ENCODE data around the gene ERI3.
A peak's percentile ranks its signal among the peaks of the same experiment; 100 is the strongest.

Gene ERI3

DNA sequence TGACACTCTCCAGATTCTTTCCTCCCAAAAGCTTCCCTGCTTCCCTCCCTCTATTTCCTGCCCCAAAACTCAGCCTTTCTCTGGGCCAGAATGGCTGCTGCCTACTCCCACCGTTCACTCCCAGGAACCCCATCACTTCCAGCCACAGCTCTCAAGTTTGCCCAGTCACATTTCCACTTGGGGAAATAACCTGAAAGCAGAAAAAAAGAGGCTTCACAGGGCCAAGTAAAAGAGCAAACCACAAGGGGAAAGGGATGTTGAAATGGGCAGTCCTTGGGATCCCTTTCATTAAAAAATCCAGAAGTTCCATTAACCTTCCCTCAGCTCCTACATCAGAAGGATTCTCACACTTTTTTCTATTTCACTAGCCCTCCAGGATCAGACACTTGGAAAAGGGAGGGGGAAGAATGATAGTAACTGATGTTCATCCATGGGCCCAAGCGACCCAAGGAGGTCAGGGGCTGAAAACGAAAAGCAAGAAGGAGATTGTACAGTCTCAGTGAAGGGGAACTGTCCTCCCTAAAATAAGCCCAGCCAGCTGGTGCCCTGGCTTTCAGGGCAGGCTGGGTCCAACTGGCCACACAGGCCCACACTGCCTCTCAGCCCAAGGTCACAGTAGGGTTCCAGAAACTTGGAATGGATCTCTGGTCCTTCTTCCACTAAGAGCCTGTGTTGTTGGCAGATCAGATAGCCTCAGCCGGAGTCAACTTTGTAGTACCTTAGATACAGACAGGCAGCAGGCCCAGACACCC lies 92.1 kb downstream of the ERI3 start:
- H3K27ac Mint-ChIP-seq, result peak overlapping the region; percentile 20
- H3K4me1 Mint-ChIP-seq, result peaks cover 27% of the 10 kb centered on the region
- H3K9me3 Mint-ChIP-seq, result no peaks in the 10 kb centered on the region
- CTCF ChIA-PET, result no interaction called here
- no peak overlapping the region for H3K4me3 Mint-ChIP-seq
- DNase-seq, result no peak
- H3K36me3 Mint-ChIP-seq, result no peaks in the 10 kb centered on the region
- no peaks in the 10 kb centered on the region for H3K27me3 Mint-ChIP-seq

DNA sequence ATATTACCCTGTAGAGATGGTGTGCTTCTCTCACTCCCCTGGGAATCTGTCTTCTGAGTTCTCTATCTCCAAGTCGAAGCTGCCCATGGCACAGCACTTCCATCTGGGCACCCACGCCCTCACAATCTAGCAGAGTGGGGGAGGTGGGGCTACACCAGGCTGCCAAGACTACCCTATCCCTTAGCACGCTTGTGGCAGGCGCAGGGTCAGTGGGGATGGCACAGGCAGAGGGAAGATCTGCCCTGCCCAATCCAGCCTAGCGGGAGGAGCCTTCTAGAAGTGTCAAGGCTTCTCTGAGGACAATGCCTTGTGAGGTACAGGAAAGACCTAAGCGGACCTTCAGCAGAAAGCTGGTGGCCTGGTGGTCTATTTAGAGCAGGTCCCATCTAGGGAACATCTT lies 92.6 kb downstream of the ERI3 start:
- CTCF ChIA-PET, result no interaction called here
- Mint-ChIP-seq H3K9me3 (no peaks in the 10 kb centered on the region), H3K27me3 (no peaks in the 10 kb centered on the region), H3K36me3 (no peaks in the 10 kb centered on the region), H3K27ac (no peak overlapping the region), H3K4me3 (no peak overlapping the region), H3K4me1 (peaks cover 27% of the 10 kb centered on the region)
- no peak for DNase-seq

DNA sequence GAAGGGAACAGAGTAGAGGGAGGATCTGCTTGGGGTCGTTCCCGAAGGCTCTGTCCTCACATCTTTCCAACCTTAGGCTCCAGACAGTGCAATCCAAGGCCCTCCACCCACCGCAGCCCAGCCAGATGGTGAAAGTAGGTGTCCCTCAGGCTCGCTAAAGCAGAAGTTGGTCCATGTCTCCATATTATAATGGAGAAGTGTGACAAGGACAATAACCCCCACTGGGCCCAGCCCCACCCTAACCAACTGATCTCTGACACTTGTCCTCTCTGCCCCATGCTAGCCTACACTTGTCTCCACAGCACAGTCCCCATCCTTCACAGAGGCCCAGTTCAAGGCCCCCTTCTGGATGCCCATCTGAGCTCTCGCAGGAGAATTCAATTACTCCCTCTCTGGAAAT lies 93.1 kb downstream of the ERI3 start:
- CTCF ChIA-PET, result interaction anchor here (0.9 kb wide), 1 partner anchor 44 kb away, joined by 3 read pairs; no protein-coding TSS in a partner anchor

DNA sequence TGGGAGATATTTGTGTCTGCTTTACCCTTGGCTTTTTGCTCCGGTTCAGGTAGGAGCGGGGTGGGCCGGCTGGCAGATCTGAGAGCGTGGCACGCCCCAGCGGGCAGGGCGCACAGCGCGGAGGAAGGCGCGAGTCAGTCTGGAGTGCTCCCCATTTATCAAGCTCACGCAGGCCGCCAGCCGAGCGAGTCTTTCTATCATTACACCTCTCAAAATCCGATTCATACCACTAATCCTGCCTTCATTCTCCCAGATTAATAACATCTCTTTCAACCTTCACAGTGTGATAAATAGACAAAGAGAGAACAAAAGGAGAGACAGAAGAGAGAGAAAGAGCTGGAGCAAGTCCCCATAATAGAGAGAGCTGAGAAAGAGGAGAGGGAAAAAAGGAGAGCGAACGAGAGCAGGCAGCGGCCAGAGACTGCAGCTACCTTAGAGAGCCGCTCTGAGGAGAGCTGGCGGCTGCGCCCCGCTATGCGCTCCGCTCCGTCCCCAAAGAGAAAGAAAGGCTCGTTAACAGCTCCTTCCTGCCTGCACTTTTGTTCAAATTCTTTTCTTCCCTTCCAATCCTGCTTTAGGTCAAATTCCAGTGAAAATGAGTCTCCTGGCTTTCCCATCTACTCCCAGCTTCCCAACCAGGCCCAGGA lies 93.8 kb downstream of the ERI3 start:
- Mint-ChIP-seq H3K4me1 (peaks cover 27% of the 10 kb centered on the region), H3K36me3 (no peaks in the 10 kb centered on the region), H3K27me3 (no peaks in the 10 kb centered on the region), H3K4me3 (no peak overlapping the region), H3K27ac (no peak overlapping the region), H3K9me3 (no peaks in the 10 kb centered on the region)
- no peak for DNase-seq
- CTCF ChIA-PET, result interaction anchor here (0.9 kb wide), 1 partner anchor 44 kb away, joined by 3 read pairs; no protein-coding TSS in a partner anchor

More for the DNA sequence above, 93.1 kb downstream of the ERI3 start:
- Mint-ChIP-seq H3K36me3 (no peaks in the 10 kb centered on the region), H3K27ac (no peak overlapping the region), H3K4me1 (peaks cover 27% of the 10 kb centered on the region), H3K4me3 (no peak overlapping the region), H3K27me3 (no peaks in the 10 kb centered on the region), H3K9me3 (no peaks in the 10 kb centered on the region)
- no peak for DNase-seq

DNA sequence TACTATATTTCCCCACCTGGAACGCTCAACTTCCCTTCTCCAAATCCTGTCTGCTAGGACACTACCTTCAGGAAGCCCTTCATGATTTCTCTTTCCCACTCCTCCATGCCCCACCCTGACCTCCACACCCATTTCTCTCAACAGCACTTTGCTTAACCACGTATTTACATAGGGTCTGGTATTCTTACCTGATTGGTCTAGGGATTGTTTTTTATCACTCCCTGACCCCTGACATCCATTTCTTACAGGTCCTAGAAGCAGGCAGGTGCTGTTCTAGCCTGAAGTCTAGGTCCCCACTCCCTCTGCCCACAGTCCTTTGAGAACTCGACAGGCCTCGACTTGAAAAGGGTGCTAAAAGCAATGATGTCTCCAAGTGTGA lies 94.3 kb downstream of the ERI3 start:
- H3K4me3 Mint-ChIP-seq, result no peak overlapping the region
- peaks cover 27% of the 10 kb centered on the region for H3K4me1 Mint-ChIP-seq
- DNase-seq, result no peak
- H3K9me3 Mint-ChIP-seq, result no peaks in the 10 kb centered on the region
- no peak overlapping the region for H3K27ac Mint-ChIP-seq
- CTCF ChIA-PET, result interaction anchor here (0.9 kb wide), 1 partner anchor 43 kb away, joined by 3 read pairs; no protein-coding TSS in a partner anchor
- H3K36me3 Mint-ChIP-seq, result no peaks in the 10 kb centered on the region
- no peaks in the 10 kb centered on the region for H3K27me3 Mint-ChIP-seq

DNA sequence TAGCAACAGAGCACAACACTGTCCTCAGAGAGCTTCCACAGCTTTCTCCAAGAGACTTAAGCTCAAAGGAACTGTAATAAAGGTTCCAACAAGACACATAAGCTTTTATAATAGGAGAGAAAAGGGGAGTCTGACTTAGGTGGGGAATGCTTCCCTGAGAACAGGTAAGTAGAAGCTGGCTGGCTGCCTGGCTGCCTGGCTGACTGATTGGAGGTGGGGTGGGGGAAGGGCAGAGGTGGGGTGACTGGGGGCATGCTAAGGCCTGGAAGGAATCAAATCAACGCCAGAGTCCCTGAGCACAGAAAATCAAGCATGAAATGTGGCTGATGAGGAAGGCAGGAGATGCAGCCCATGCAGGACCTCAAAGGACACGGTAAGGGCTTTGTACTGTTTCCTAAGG lies 96.0 kb downstream of the ERI3 start:
- H3K27ac Mint-ChIP-seq, result no peak overlapping the region
- no peaks in the 10 kb centered on the region for H3K36me3 Mint-ChIP-seq
- peaks cover 15% of the 10 kb centered on the region for H3K4me1 Mint-ChIP-seq
- no peaks in the 10 kb centered on the region for H3K9me3 Mint-ChIP-seq
- CTCF ChIA-PET, result interaction anchor here (1.4 kb wide), 1 partner anchor 42 kb away, joined by 4 read pairs; no protein-coding TSS in a partner anchor
- no peak overlapping the region for H3K4me3 Mint-ChIP-seq
- H3K27me3 Mint-ChIP-seq, result no peaks in the 10 kb centered on the region
- DNase-seq, result no peak

DNA sequence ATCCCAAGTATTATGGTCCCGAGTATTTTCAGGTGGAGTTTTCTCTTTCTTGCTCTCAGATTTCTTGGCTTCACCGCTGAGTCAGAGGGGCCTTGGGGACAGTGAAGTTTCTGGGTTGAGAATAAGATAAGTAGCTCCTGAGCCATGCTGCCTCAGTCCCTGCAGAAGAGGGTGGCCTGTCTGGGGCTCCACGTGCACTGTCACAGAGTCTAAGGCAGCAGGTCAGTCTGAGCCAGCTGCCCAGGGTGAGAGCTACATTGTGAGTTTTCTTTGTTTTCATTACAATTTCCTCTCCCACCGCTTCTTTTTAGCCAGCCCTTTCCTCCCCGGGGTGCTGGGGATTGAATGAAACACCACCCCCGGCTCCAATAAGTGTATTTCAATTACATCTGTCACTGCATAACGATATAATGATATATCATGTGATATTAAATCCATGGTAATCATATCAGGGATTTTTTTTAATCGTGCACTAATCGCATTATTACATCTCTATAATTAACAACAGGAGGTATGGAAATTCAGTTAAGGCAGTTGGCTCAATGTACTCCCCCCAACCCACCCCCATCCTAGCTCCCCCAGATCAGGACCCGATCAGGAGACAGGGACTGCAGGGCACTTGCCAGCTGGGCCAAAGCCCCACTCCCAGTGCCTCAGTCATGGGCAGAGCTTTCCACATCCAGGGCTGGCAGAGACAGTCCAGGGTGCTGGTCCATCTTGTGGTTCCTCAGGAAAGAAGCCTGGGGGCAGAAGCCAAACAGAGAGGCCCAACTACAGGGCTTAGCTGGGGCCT lies 98.1 kb downstream of the ERI3 start:
- Mint-ChIP-seq H3K4me1 (peaks cover 7% of the 10 kb centered on the region), H3K27me3 (no peaks in the 10 kb centered on the region), H3K4me3 (no peak overlapping the region), H3K36me3 (no peaks in the 10 kb centered on the region), H3K9me3 (no peaks in the 10 kb centered on the region), H3K27ac (no peak overlapping the region)
- CTCF ChIA-PET, result interaction anchor here (1.6 kb wide), 1 partner anchor 8 kb away, joined by 4 read pairs; no protein-coding TSS in a partner anchor
- DNase-seq, result no peak

DNA sequence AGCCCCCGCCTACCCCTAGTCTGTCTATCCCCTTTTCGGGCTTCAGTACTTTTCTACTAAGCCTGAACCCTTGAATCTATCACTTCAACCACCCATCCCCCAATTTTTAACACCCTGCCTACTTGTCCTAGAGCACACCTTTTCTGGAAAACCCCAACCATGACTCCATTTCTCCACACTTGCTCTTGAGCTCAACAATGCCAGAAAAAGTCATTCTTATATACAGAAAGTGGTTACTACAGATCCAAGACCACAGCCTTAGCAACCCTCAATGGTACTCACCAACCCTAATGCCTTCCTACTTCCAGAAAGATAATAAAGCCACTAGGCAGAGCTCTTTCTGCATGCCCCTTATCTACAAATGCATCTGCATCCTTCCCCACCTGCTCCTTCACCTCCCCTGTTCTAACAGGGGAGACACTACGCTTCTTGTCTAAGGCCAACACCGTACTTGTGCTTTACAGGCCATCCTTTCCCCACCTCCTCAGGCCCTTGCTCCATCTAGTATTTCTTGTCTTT lies 100.6 kb downstream of the ERI3 start:
- DNase-seq, result no peak
- Mint-ChIP-seq H3K27me3 (no peaks in the 10 kb centered on the region), H3K9me3 (no peaks in the 10 kb centered on the region), H3K4me1 (no peaks in the 10 kb centered on the region), H3K4me3 (no peak overlapping the region), H3K36me3 (no peaks in the 10 kb centered on the region), H3K27ac (no peak overlapping the region)
- CTCF ChIA-PET, result no interaction called here

DNA sequence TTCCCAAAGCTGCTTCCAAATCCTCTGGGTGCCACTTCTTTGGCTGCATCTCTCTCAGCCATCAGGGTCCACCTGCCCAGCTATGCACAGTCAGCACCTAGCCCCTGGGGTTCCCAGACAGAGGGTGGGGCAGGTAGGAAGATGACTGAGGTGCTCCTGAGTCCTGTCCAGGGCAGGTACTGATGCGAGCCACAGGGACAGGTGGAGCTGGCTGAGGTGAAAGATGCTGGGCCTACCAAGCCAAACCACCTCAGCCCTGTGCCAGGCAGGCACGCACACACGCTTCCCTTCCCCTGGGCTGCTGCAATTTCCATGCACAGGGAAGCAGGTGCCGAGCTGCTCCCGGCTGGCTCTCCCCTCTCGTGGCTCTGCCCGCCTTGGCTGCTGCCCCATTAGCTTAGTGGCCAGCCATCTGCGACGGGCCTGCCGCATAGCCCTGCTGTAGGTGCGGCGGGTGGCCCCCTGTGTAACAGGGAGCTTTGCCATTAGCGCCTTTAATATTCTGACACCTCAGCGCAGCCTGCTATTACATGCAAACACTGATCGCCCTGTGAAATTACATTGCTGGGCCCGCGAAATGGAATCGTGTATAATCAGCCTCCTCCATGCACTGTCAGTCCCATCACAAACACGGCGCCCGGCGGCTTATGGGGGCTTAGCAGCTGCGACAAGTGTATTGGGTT lies 102.9 kb downstream of the ERI3 start:
- no peaks in the 10 kb centered on the region for H3K36me3 Mint-ChIP-seq
- no peak overlapping the region for H3K27ac Mint-ChIP-seq
- CTCF ChIA-PET, result interaction anchor here (1.4 kb wide), 1 partner anchor 14 kb away, joined by 3 read pairs; no protein-coding TSS in a partner anchor
- DNase-seq, result no peak
- no peaks in the 10 kb centered on the region for H3K9me3 Mint-ChIP-seq
- no peaks in the 10 kb centered on the region for H3K4me1 Mint-ChIP-seq
- no peaks in the 10 kb centered on the region for H3K27me3 Mint-ChIP-seq
- H3K4me3 Mint-ChIP-seq, result no peak overlapping the region

DNA sequence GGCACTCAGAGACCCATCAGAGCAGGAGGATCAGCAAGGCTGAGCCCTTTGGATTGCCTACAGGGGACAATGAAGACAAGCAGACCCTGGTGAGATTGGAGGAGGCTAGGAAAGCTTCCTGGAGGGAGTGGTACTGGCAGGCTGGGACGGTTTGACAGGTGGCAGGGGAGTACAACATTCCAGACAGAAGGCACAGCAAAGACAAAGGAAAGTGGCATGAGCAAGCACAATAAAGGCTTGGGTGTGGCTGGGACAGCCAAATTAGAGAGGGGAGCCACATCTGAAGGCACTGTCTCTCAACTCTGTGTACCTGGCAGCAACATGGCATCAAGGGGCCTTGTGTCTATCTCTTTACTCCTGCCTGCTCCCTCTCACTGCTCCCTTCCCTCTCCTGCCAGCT lies 103.6 kb downstream of the ERI3 start:
- no peak overlapping the region for H3K27ac Mint-ChIP-seq
- H3K4me1 Mint-ChIP-seq, result no peaks in the 10 kb centered on the region
- H3K9me3 Mint-ChIP-seq, result no peaks in the 10 kb centered on the region
- no peaks in the 10 kb centered on the region for H3K27me3 Mint-ChIP-seq
- no peaks in the 10 kb centered on the region for H3K36me3 Mint-ChIP-seq
- DNase-seq, result no peak
- H3K4me3 Mint-ChIP-seq, result no peak overlapping the region
- CTCF ChIA-PET, result interaction anchor here (1.4 kb wide), 1 partner anchor 13 kb away, joined by 3 read pairs; no protein-coding TSS in a partner anchor

DNA sequence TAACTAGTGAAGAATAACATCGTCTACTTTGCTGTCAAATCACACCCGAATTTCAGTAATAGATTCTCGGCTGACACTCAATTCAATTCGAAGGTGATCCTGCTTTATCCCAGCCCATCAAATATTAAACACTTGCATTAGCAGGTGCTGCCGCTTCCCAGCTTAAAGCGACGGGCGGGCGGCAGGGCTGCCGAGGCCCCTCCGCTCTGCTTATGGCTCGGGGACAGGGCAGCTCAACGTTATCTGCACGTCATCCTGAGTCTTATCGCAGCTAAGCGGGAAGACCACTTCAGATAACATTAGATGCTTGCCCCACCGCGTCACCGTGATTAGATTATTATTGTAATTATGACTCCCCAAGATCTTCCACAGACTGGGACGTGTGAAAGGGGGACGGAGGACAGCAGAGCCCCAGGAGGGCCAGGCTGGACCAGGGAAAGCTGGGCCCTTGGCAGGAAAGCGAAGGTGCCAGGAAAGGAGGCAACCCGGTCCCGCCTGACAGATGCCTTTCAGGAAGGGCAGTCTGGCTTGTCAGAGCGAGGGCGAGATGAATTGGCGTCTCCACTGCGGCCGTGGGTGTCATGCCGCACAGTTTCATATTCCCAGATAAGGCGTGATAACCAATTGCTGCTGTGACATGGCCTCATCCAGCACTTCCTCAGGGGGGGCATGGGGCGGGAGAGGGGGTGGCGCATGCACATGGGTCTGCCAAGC lies 104.8 kb downstream of the ERI3 start:
- no peak for DNase-seq
- no peaks in the 10 kb centered on the region for H3K4me1 Mint-ChIP-seq
- H3K4me3 Mint-ChIP-seq, result no peak overlapping the region
- H3K36me3 Mint-ChIP-seq, result no peaks in the 10 kb centered on the region
- no peaks in the 10 kb centered on the region for H3K27me3 Mint-ChIP-seq
- no peak overlapping the region for H3K27ac Mint-ChIP-seq
- CTCF ChIA-PET, result no interaction called here
- no peaks in the 10 kb centered on the region for H3K9me3 Mint-ChIP-seq

DNA sequence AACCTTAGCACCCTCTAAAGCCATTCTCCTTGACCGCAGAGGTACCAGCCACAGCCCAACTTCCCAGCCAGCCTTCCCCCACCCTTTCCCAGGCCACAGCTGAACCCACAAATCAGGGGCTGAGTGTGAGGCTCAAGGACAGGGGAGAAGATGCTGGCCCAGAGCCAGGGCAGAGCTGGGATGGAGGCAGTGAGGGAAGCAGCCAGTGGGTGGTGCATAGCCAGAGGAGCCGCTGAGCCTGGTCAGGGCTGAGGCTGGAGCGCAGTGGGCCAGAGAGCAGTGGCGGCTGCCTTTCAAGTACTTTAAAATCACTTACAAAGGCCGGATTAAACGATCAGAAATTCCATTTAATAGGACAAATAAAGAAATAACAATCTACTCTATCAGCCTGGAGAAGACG lies 105.5 kb downstream of the ERI3 start:
- Mint-ChIP-seq H3K4me3 (no peak overlapping the region), H3K36me3 (no peaks in the 10 kb centered on the region), H3K4me1 (no peaks in the 10 kb centered on the region), H3K9me3 (no peaks in the 10 kb centered on the region), H3K27ac (no peak overlapping the region), H3K27me3 (no peaks in the 10 kb centered on the region)
- CTCF ChIA-PET, result interaction anchor here (1.6 kb wide), 1 partner anchor 60 kb away, joined by 3 read pairs; no protein-coding TSS in a partner anchor
- no peak for DNase-seq

DNA sequence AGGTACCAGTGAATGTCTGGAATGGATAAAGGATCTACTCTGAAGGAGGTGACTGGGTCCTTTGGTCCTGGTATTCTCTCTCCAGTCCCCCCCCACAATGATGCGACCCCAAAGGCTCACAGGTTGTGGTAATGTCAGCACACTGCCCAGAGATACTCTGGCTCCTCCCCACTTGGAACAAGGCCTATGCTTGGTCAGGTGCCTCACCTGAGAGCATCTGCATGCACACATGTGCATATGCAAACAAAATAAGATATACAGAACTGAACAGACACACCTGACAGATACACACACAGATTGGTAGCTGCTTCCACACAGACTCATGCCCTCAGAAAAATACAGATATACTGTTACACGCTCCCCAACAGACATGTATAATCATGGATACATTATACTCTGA lies 108.3 kb downstream of the ERI3 start:
- no peaks in the 10 kb centered on the region for H3K27me3 Mint-ChIP-seq
- CTCF ChIA-PET, result interaction anchor here (1.2 kb wide), 1 partner anchor 31 kb away, joined by 3 read pairs; no protein-coding TSS in a partner anchor
- no peak overlapping the region for H3K27ac Mint-ChIP-seq
- no peak overlapping the region for H3K4me3 Mint-ChIP-seq
- no peaks in the 10 kb centered on the region for H3K4me1 Mint-ChIP-seq
- DNase-seq, result no peak
- no peaks in the 10 kb centered on the region for H3K36me3 Mint-ChIP-seq
- H3K9me3 Mint-ChIP-seq, result no peaks in the 10 kb centered on the region

Measured in activated naive CD4-positive, alpha-beta T cell treated with anti-CD3 and anti-CD28 coated beads, Interleukin-2, amount 10 ng/mL, durations not matched to agents 7 days and 5 days (primary cell).